SU-DHL-6 (cell line): ENCODE data around the gene ZNF618.

ENCODE experiments used
- H2AFZ ChIP-seq: fragments of 200-600 bp; sonication (generic); 2 replicates; pipeline ENCODE4 v1.6.1; 2014; ENCODE audit warnings: low read depth, mild to moderate bottlenecking, moderate library complexity, mixed read lengths, antibody characterized with exemption, low read length; ENCODE audit not compliant: severe bottlenecking
- H3F3A ChIP-seq: fragments of 200-600 bp; shearing (Covaris generic); 2 replicates; pipeline ENCODE4 v1.6.0; 2016; ENCODE audit warnings: antibody characterized with exemption, mild to moderate bottlenecking; ENCODE audit not compliant: insufficient read depth
- H3K27ac ChIP-seq: fragments of 200-600 bp; sonication (generic); 2 replicates; pipeline ENCODE4 v1.5.1; 2016; ENCODE audit warnings: low read depth, mild to moderate bottlenecking, low read length, moderate library complexity, mixed read lengths
- H3K27me3 ChIP-seq: fragments of 200-600 bp; sonication (generic), shearing (Covaris generic); 2 replicates; pipeline ENCODE4 v1.6.0; 2014; ENCODE audit warnings: mild to moderate bottlenecking, low read length
- H3K36me3 ChIP-seq: fragments of 200-600 bp; sonication (generic); 2 replicates; pipeline ENCODE4 v1.6.1; 2014; ENCODE audit warnings: mild to moderate bottlenecking, low read length, mixed read lengths
- H3K4me2 ChIP-seq: fragments of 300-600, 200-600 bp; shearing (Covaris generic), sonication (generic); 2 replicates; pipeline ENCODE4 v1.6.0; 2014; ENCODE audit warnings: low read length, low read depth, mild to moderate bottlenecking; ENCODE audit not compliant: poor library complexity, severe bottlenecking
- H3K4me3 ChIP-seq: fragments of 200-600 bp; sonication (generic); 2 replicates; pipeline ENCODE4 v1.5.1; 2014; ENCODE audit warnings: antibody characterized with exemption, low read length, mild to moderate bottlenecking, mixed read lengths; ENCODE audit not compliant: insufficient read depth, poor library complexity, severe bottlenecking
- H3K79me2 ChIP-seq: fragments of 200-600 bp; sonication (generic); 2 replicates; pipeline ENCODE4 v1.6.1; 2014; ENCODE audit warnings: mild to moderate bottlenecking, low read length, moderate library complexity; ENCODE audit not compliant: insufficient read depth
- H3K9ac ChIP-seq: fragments of 200-600 bp; sonication (generic); 2 replicates; pipeline ENCODE4 v1.7.0; 2014; ENCODE audit warnings: mild to moderate bottlenecking, low read length
- H3K9me2 ChIP-seq: fragments of 200-600 bp; sonication (generic); replicated peaks from 2 replicates; pipeline ENCODE4 v1.6.1; 2014; ENCODE audit warnings: low read length; ENCODE audit not compliant: insufficient read depth
- H3K9me3 ChIP-seq: fragments of 200-600 bp; sonication (generic); 2 replicates; pipeline ENCODE4 v1.6.1; 2014; ENCODE audit warnings: low read length, mixed read lengths; ENCODE audit not compliant: insufficient read depth
- H4K20me1 ChIP-seq: fragments of 200-600 bp; sonication (generic); 2 replicates; pipeline ENCODE4 v1.6.1; 2014; ENCODE audit warnings: low read depth, mild to moderate bottlenecking, antibody characterized with exemption, low read length, moderate library complexity, mixed read lengths
- CTCF ChIP-seq: fragments of 200-600 bp; sonication (generic); IDR thresholded peaks from one replicate; pipeline ENCODE4 v1.5.1; 2017; ENCODE audit warnings: antibody characterized with exemption, mild to moderate bottlenecking, low read length, moderate library complexity; ENCODE audit not compliant: insufficient read depth, poor library complexity, severe bottlenecking
- EZH2phosphoT487 ChIP-seq: fragments of 200-600 bp; sonication (generic), shearing (Covaris generic); conservative IDR thresholded peaks from 2 replicates; pipeline ENCODE4 v1.6.1; 2018; ENCODE audit warnings: mild to moderate bottlenecking, antibody characterized with exemption, low read length, moderate library complexity, mixed read lengths

The ZNF618 gene

GRCh38 chr9:113985968-113986585 lies 110.0 kb downstream of the ZNF618 start:
- Histone ChIP-seq H3K9ac (no peak overlapping the region), H3K9me3 (no peaks in the 10 kb centered on the region), H3K27ac (no peak overlapping the region), H3K9me2 (no peaks in the 10 kb centered on the region), H3F3A (no peaks in the 10 kb centered on the region), H2AFZ (no peak overlapping the region), H3K27me3 (no peaks in the 10 kb centered on the region), H3K36me3 (no peaks in the 10 kb centered on the region), H3K4me3 (no peak overlapping the region), H4K20me1 (no peaks in the 10 kb centered on the region), H3K79me2 (no peaks in the 10 kb centered on the region), H3K4me2 (no peak overlapping the region)
- TF ChIP-seq CTCF, result no peak
- no peak for TF ChIP-seq EZH2phosphoT487

GRCh38 chr9:113986931-113987330 lies 110.8 kb downstream of the ZNF618 start:
- Histone ChIP-seq H3K9ac (no peak overlapping the region), H3K9me2 (no peaks in the 10 kb centered on the region), H3K79me2 (no peaks in the 10 kb centered on the region), H3K27ac (no peak overlapping the region), H4K20me1 (no peaks in the 10 kb centered on the region), H3K36me3 (no peaks in the 10 kb centered on the region), H3K27me3 (no peaks in the 10 kb centered on the region), H3K9me3 (no peaks in the 10 kb centered on the region), H2AFZ (no peak overlapping the region), H3K4me2 (no peak overlapping the region), H3F3A (no peaks in the 10 kb centered on the region), H3K4me3 (no peak overlapping the region)
- TF ChIP-seq CTCF (no peak), EZH2phosphoT487 (no peak)

- Histone ChIP-seq H3K9me3 (no peaks in the 10 kb centered on the region), H3K27me3 (no peaks in the 10 kb centered on the region), H4K20me1 (no peaks in the 10 kb centered on the region), H3K9ac (no peak overlapping the region), H3F3A (no peaks in the 10 kb centered on the region), H3K4me3 (no peak overlapping the region), H3K79me2 (no peaks in the 10 kb centered on the region), H3K4me2 (no peak overlapping the region), H3K9me2 (no peaks in the 10 kb centered on the region), H3K27ac (no peak overlapping the region), H2AFZ (no peak overlapping the region), H3K36me3 (no peaks in the 10 kb centered on the region)
- TF ChIP-seq EZH2phosphoT487 (no peak), CTCF (no peak)
Measured at GRCh38 chr9:113987526-113987925, 111.4 kb downstream of the ZNF618 start.
